HuH-7.5 (cell line): Measurements from ENCODE around the gene RPL6.
"Not testable (repeated sequence)": the region's sequence is repeated elsewhere in the genome, so short reads cannot be mapped to it uniquely, and the experiment has no call there.

ENCODE experiments used
- DNase-seq: peaks from one replicate; pipeline ENCODE4 v3.0.0; 2011; ENCODE audit warnings: low spot score

The RPL6 gene

GRCh38 chr12:112409064-112409905, at the start of gene RPL6:
RPL6 (minus strand) TSS chr12:112409605; CDS start chr12:112408656, 949 bp downstream.
- DNase-seq = peak; percentile 79

- no peak for DNase-seq
Measured at GRCh38 chr12:112458751-112459150, 49.3 kb upstream of the RPL6 start.

- no peak for DNase-seq
Measured at GRCh38 chr12:112458330-112458729, 48.9 kb upstream of the RPL6 start.

- DNase-seq = not testable (repeated sequence)
Measured at GRCh38 chr12:112457142-112457541, 47.7 kb upstream of the RPL6 start.

- DNase-seq = no peak
Measured at GRCh38 chr12:112456029-112456428, 46.6 kb upstream of the RPL6 start.

- no peak for DNase-seq
Measured at GRCh38 chr12:112450725-112451124, 41.3 kb upstream of the RPL6 start.

- not testable (repeated sequence) for DNase-seq
Measured at GRCh38 chr12:112448165-112448564, 38.8 kb upstream of the RPL6 start.

- DNase-seq = no peak
Measured at GRCh38 chr12:112447106-112447505, 37.7 kb upstream of the RPL6 start.

GRCh38 chr12:112446008-112446725, 36.8 kb upstream of the RPL6 start:
- no peak for DNase-seq

GRCh38 chr12:112443916-112444315, 34.5 kb upstream of the RPL6 start:
- DNase-seq = no peak

GRCh38 chr12:112440653-112441052, 31.2 kb upstream of the RPL6 start:
- not testable (repeated sequence) for DNase-seq

- no peak for DNase-seq
Measured at GRCh38 chr12:112439769-112440168, 30.4 kb upstream of the RPL6 start.

GRCh38 chr12:112438645-112439044, 29.2 kb upstream of the RPL6 start:
- not testable (repeated sequence) for DNase-seq

GRCh38 chr12:112433551-112433950, 24.1 kb upstream of the RPL6 start:
- DNase-seq = no peak

GRCh38 chr12:112431965-112432364, 22.6 kb upstream of the RPL6 start:
- DNase-seq = no peak

GRCh38 chr12:112430929-112431328, 21.5 kb upstream of the RPL6 start:
- no peak for DNase-seq

- no peak for DNase-seq
Measured at GRCh38 chr12:112427760-112428159, 18.4 kb upstream of the RPL6 start.

GRCh38 chr12:112425582-112426382, 16.4 kb upstream of the RPL6 start:
- DNase-seq = no peak

GRCh38 chr12:112424126-112424525, 14.7 kb upstream of the RPL6 start:
- no peak for DNase-seq

- DNase-seq = no peak
Measured at GRCh38 chr12:112422531-112422930, 13.1 kb upstream of the RPL6 start.

GRCh38 chr12:112421363-112421762, 12.0 kb upstream of the RPL6 start:
- DNase-seq = no peak

GRCh38 chr12:112420740-112421139, 11.3 kb upstream of the RPL6 start:
- DNase-seq = no peak
